ENCODE data around the gene PLA2G1B.

GRCh38 chr12:120359128-120359527, 31.5 kb upstream of the PLA2G1B start:
- TF ChIP-seq EZH2 (IDR thresholded peaks at IDR 0.05; ENCODE audit: insufficient read depth, poor library complexity, severe bottlenecking), result no peak
- TF ChIP-seq EZH2phosphoT487 (IDR thresholded peaks at IDR 0.05; ENCODE audit: insufficient read depth, low read depth), result no peak

All from GM23248 (cell line).